ENCODE results near the gene TBRG4. TPM values are rescaled to one million over a fixed set of nuclear protein-coding genes. Genes with fewer than 3 reads are reported as not detected.

Gene TBRG4
- 27.6 and 30.0 TPM in 2 replicates for total RNA-seq

GRCh38 chr7:45111298-45112223 lies at the start of gene TBRG4:
Gene TBRG4 (minus strand): TSS chr7:45111697. CDS start chr7:45109237, 2,460 bp downstream.

DNA sequence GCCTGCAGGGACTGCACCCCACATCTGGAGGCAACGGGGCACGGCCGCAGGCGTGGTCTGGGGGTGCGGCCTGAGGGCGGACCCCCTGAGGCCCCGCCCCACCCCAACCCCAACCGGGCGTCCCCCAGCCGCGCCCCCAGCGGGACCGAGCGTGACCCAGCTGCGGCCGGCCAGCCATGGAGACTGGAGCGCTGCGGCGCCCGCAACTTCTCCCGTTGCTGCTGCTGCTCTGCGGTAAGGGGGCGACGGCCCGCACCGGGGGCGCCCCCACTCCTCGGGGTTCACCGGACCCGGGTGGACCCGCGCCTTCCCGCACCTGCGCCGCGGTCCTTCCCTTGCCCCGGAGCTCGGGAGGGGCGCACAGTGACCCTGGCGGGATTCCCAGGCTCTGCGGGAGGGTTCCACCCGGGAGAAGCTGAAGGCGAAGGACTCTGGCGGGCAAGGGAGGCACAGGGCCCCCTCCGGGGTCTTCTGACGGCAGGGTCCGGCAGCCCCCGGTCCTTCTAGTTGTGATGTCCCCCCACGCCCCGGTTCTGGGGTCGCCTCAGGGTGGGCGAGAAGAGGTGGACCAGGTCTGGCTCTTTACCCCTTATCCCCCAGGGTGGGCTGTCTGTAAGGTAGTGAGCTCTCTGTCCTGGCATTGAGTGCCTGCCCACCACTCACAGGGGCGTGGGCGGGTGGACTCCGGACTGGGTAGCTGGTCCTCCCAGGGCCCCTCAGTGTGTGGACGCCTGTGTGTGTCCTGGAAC lies 46.3 kb upstream of the TBRG4 start, which contains the start of gene RAMP3:
TSS of gene RAMP3 (plus strand) at position 139 of the 749 bp plus-strand sequence. CDS start at position 177, 38 bp downstream.

DNA sequence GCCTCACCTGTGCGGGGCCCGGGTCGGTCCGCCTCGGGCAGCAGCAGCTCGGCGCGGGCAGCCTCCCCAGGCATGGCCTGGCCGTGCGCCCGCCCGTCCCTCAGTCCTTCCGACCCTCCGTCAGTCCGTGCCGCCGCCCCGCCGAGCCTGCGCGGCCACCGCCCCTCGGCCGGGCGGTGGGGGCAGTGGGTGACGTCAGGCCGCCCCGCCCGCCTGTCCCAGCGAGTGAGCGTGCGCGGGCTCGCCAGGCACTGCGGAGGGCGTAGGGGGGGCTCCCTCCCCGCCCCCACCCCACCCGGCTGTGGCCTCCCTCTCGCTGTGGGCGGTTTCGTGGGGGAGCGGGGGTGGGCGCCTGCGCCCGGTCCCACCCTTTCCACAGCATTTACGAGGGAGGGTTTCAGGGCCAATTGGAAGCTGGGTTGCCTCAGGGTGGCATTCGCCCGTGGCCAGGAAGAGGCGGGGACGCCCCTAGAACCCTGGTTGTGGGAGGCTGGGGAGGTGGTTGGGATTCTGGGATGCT lies 22.6 kb downstream of the TBRG4 start, which contains the start of gene NACAD:
TSS of gene NACAD (minus strand) at position 149 of the 520 bp plus-strand sequence. CDS start at position 74, 75 bp downstream.

Other genes starting within 250 kb of the TBRG4 start
- gene PURB, start 226.2 kb downstream of the TBRG4 start, total RNA-seq = 12.5 and 15.1 TPM in 2 replicates
- not detected in 2 replicates for gene MYO1G, start 132.7 kb downstream of the TBRG4 start, total RNA-seq
- 35.7 and 39.7 TPM in 2 replicates for gene CCM2, start 111.5 kb downstream of the TBRG4 start, total RNA-seq
- gene NACAD, start 22.7 kb downstream of the TBRG4 start, total RNA-seq = 1.7 TPM in 2 replicates
- gene RAMP3, start 46.1 kb upstream of the TBRG4 start, total RNA-seq = not detected in 2 replicates

All from cardiac ventricle fibroblast (primary cell).